Right lung (tissue), 5 donors: ENCODE data around the gene THBD. TPM values are rescaled to one million over a fixed set of nuclear protein-coding genes. Genes with fewer than 3 reads are reported as not detected.

Experiments used
- DNase-seq, 2 donors: peaks; one replicate each; pipeline ENCODE4 v3.0.0-alpha.2; 2013
- polyA plus RNA-seq, 5 donors: library from polyadenylated mRNA; unstranded; fragments of 120-200 nt; gene quantifications; one replicate each; pipeline versions ENCODE4 v1.2.1 to v1.2.3, GENCODE V29; 2013; ENCODE audit warnings: inconsistent platforms in 1 of 5, low replicate concordance in 1 of 5; ENCODE audit not compliant: insufficient read length in 5 of 5, insufficient read depth in 1 of 5

Gene THBD
- polyA plus RNA-seq, 5 donors: 29.1 to 54.4 (median 42.2) TPM

DNA sequence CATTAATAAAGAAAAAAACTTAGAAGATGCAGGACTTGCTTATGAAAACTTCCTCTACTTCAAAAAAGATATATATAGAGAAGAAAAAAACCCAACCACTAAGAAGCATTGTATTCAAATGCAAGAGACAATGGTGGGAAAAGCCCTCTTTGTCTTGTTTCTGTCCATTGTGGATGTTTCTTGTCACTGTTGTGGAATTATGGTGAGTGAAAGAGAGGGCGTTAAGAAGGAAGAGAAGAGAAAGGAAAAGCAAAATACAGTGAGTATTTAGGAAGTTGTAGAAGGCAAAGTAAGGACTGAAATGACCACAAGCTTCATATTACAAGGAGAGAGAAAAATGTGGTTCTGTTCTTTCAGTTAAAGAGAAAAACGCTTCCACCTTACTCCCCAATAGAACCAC, 14.1 kb upstream of the THBD start:
- no peak for DNase-seq

DNA sequence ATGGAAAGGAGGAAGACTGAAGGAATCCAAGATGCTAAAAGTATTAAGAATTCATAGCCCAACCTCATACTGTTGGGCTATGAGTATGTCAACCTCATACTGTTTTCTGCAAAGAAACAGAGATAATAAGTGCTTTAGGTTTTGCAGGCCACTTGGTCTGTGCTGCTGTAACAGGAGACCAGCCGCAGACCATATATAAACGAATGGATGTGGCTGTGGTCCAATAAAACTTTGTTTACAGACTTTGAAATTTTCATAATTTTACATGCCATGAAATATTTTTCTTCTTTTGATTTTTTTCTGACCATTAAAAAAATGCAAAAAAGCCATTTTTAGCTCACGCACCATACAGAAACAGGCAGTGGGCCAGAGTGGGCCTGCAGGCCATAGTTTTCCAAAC, 13.7 kb upstream of the THBD start:
- no peak for DNase-seq

DNA sequence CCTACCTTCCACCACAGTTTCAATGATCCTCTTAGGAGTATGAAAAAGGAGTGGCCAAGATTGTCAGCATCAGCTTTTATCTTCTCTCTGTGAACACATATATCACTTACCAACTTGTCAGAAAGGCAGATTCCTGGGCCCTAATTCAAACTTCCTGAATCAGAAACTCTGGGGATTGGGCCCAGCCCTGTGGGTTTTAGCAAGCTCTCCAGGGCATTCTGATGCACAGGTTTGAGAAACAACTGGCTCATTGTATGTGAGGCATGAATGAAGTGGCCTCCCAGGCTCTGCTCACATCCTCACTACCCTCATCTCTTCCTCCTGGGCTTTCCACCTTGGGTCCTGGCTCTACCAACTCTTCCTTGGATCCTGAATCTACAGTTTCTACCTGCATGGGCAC, 13.2 kb upstream of the THBD start:
- DNase-seq: no peak

DNA sequence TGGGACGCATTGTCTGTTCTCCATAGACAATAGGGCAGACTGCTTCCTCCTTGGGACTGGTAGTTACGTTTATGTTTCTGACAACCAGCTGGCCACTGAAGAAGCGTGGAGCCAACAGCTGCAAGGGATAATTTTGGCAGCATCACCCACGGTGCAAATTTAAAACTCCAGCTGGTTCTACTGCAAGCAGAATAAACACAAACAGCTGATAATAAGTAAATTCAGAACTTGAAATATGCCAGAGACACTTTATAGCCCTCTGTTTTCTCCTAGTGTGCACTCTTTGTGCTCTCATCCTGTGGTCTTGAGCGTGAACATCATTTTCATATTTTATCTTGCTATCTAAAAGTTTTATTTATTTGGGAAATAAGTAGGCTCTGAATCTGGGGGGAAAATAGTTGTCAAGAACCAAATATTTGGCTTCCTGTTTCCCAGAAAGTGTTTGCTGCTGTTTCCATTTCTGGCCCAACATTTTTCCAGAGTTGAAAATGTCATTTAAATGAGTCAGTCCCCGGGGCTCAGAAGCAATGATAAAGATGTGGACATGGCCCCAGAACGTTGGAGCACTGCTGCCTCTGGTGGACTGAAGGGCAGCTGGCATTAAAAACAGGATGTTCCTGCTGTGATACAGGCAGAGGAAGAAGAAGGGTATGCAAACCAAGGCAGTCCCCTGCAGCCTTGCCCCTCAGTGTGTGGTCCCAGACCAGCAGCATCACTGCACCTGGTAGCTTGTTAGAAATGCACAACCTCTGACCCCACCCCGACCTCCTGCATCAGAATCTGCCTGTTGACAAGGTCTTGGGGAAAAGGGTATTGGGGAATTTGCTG, 12.5 kb upstream of the THBD start:
- DNase-seq: peak; percentile 82 to 88

DNA sequence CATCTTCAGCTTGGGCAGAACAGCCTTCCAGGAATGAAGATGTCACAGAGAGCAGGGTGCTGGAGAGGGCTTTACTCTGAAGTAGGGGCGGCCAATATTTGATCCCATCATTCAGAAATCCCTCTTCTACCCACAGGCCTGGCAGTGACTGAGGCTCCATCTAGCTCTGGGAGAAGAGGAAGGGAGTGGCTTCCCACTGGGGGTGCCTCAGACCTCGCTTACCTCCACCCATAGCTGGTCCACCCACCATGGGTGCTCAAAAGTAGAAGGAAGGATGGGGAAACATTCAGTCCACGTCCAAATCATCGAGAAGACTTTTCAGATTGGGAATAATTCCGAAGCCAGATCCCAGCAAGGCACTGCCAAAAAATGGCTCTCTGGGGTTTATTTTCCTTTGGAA, 11.8 kb upstream of the THBD start:
- DNase-seq: no peak

DNA sequence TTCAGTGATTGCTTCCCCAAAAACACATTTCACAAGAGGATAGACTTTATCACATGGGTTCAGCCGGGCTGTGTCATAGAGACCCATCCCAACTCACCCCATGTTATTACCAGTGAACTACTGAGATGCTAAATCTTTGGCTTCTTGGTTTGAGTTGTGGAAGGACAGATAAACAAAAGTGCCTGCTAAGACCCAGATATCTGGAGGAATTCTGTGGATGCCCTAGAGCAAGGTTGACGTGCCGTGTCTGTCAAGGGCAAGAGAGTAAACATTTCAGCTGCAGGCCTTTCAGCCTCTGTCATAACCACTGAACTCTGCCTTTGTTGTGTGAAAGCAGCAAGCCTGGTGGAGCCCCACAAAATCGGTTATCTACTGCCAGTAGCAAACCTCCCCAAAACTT, 11.2 kb upstream of the THBD start:
- no peak for DNase-seq

DNA sequence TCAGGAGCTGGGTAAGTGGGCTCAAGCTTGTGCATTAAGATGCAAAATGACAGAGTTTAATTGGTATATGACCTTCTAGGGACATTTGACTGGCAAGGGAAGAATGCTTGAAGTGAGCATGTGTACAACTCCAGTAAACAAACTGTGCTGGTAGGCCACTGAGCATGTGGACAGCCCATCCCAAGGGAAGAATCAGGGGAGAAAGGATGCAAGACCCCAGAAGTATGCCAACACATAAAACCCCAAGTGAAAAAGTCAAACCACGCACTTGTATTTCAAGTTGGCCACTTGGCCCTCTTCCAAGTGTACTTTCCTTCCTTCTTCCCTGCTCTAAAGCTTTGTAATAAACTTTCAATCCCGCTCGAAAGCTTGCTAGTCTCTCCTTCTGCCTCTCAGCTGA, 10.4 kb upstream of the THBD start:
- DNase-seq: no peak

DNA sequence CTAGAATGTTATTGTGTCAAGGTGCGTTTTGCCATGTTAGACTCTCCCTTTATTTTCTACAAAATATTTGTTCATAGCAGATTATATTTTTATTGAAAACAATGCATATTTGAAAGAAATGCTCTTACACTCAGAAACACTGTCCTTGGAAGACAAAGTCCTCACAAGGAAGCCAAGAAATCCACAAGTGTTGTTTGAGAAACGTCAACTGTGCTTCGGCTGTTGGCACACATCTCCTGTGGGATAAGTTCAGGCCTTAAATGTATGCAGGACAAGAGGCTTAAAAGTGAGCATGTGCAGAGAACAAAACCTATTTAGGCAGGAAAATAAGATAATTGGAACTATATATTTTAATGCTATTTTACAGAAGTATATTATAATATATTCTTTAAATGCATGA, 9.5 kb upstream of the THBD start:
- DNase-seq: no peak

DNA sequence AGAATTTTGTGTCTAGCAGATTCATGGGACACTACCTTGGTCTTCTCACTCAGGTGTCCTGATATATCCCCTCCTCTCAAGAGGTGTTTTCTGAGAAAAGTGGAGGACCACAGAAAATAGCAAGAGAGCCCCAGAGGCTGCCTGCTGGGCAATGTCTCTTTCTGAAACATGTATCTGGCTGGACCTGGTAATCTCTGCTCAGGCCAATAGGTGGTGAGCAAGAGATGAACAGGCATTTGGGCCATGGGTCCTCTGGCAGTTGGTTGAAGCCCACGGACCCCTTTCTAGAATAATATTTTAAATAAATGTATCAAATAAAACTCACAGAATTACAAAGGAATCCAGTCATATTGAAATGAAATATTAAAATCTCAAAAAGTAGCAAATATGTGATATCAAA, 8.8 kb upstream of the THBD start:
- no peak for DNase-seq

DNA sequence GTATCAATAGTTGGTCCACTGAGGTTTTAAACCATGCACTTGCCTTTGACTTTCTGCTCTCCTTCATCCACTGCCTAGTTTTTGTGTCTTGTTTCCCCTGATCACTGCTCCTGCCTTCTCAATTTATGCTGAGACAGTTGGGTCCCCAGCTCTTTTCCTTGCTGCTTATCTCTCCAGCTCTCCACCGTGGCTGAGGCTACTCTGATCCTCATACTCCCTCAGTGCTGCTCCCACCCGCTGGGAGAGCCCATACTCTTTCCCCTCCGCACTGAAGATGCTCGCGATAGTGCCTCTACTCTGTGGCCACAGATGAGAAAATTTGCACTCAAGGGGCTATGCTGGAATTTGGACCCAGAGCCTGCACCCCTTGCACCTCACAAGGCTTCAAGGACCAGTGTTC, 3.4 kb upstream of the THBD start:
- DNase-seq: no peak

DNA sequence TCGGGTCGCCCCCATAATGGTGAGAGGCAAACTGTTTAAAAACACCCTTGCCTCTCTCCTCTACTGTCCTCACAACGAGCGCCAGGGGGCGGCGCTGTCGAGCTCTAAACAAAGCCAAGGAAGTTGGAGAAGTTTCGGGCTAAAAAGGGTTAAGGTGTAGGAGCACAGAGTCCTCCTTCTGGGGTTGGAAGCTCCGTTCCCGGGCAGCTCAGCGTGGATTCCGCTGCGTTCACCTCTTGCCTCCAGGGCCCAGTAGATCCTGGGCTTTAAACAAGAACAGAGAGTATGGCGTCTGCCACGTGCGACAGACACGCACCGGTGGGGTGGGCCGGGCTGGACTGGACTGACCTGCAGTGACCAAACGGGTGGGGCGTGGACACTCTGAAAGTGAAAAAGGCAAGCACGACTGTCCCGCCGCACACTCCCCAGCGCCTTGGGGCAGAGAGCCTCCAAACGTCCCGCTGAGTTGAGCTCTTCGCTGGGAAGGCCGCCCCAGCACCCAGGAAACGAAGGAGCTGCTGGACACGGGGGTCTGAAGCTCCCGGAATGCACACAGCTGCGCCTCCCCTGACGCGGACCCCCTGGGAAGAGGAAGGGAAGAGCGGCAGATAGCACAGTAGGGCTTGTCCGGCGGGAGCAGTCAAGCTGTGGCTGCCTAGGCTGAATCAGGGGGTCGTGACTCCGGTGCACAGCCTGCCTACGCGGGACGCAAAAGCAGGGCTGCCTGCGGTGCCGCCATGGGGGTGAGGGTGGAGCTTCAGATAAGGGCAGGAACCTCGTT, 1.6 kb upstream of the THBD start:
- peak in 1 of 2 donors; percentile 77 for DNase-seq

DNA sequence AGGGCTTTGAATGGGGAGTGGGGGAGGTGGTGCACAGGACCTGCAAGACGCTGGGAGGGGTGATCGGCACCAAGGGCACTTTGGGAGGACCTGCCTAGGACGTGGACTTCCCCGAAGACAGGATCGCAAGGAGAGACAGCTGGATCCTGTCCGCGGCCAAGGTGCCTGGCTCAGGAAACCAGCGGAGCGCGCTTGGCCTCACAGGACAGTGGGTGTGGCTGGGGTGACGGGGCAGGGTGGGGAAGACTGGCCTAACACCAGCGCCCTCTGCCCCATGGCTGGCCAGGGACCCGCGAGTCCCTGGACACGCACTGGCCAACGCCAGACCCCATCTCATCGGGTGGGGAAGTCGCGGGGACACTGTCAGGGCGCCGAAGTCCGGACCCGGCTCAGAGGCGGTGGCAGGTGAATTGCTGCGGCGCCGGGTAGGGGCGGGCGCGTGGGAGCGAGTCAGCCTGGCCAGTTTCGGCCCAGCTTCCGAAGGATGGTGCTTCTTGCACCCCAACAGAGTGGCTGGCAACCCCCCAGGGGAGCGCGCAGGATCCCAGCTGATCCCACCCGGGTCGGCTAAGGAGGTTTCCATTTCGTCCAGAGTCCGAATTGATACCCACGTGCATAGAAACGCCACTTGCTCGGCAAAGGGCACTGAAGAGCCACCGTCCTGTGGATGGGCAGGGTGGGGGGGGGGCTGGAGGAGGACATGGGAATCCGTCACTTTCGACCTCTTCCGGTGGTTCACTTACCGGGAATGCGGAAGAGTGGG, 785 bp upstream of the THBD start:
- no peak for DNase-seq

DNA sequence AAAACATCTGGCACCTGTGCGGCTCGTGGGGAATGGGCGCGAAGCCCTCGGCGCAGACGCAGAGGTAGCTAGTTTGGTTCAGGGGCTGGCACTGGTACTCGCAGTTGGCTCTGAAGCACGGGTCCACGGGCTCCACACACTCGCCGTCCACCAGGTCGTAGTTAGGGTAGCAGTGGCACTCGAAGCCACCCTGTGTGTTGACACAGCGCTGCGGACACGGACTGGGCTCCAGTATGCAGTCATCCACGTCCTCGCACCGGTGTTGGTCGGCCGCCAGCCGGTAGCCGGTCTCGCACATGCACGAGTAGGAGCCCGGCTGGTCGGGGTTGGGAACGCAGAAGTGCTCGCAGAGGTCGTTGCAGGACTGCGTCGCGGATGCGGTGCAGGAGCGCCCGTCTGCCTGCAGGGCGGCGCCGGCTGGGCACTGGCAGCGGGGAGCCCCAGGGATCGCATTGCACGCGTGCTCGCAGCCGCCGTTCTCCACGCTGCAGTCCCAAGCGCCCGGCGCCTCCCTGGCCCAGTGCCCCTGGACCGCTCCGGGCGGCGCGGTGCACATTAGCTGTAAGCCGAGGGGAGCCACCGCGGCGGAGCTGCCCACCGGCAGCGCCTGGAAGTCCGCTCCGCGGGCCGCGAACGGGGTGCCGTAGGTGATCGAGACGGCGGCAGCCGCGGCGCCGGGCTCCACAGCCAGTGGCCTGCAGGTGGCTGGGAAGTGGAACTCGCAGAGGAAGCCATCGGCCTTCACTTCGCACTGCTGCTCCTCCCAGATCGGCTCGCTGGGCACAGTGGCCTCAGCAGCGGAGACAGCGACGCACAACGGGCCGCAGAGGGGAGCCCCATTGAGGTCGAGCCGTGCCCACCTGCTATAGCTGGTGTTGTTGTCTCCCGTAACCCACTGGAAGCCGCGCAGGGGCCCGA, 930 bp downstream of the THBD start:
- DNase-seq: no peak

DNA sequence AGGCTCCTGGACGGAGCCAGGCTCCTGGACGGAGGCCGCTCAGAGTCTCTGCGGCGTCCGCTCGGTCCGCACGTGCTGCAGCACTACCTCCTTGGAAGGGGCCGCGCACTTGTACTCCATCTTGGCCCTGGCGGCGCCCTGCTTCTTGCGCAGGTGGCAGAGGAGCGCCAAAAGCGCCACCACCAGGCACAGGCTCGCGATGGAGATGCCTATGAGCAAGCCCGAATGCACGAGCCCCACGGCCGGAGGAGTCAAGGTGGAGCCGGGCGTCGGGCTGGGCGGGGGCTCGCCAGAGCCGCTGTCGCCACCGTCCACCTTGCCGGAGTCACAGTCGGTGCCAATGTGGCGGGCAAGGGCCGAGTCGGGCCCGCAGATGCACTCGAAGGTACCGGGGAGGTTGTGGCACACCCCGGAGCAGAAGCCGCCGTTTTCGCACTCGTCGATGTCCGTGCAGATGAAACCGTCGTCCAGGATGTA, 1.7 kb downstream of the THBD start:
- DNase-seq: no peak

DNA sequence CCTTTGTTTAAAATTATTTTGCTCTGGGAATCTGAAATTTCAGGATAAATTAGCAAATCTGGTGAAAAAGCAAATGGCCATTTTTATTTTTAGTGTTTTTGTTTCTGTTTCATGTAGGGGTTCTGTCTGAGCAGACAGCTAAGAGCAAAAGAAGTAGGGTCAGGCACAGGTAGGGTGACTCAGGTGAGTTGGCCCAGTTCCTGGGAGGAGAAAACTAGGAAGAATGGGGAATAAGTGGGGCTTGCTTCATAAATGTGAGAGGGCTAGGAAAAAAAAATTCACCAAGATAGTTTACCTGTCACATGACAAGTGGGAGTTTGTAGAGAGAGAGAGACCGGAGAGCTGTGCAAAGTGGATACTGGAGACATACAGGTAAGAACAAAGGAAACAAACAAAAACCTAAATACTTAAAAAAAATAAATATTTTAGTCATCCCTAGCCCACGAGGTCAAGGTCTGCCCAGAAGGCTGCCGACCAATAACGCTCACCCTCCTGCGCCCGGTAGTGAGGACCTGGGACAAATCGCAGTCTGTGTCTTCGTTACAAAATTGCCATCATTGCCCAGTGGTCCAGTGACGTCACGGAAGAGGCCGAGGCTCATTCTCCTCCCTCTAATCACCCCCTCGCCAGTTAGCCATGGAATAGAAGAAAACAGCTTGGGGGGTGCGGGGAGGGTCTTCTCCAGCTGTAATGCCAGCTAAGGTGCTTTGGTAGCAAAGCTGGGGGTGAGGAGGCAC, 2.3 kb downstream of the THBD start:
- no peak for DNase-seq

DNA sequence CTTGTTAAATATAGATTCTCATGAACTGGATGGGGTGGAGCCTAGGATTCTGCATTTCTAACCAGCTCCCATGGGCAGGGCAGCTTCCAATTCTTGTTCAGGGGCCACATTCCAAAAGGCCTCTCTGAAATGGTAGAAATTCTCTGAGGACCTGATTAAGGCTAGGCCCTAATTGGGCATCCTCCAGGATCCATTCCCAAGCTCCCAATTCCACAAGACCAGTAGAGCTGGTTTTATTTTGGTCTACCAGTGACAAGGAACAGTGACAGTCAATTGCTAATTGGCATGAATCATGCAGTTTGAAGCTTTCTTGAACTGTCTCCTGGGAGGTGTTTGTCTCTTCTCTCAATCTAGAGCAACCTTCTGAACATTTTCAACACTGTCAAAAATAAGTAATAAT, 3.0 kb downstream of the THBD start:
- no peak for DNase-seq

DNA sequence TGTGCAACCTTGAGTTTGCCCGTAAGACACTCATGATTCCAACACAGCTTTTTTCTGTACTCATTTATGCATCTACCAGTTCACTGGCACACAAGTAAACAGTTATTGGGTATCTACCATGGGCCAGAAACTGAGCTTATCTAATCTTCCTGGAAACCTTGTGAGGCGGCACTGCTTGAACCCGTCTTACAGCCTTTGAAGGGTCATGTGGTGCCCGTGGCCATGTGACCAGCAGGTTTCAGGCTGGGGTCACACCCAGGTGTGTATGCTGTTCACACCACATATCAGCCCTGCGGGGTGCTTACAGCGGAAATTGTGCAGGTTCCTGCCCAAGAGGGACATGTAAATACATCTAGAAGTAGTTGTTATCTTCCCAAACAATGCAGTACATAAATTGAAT, 6.1 kb downstream of the THBD start:
- no peak for DNase-seq

DNA sequence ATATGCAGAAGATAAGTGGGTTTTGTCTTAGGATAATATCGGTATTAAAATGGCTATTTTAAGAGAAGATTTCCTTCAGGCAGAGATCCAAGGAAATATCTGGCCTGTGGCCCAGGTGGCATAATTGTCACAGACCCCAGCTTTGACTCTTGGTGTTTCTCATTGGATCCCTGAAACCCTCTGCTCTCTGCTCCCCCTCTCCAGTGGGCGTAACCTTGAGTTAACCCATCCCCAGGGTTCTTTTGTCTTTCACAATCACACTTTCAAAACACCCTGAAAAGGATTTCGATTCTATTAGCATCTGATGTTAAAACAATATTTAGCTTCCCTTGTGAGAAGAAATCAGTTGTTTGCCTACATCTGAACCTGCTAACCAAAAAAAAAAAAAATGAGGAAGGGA, 7.2 kb downstream of the THBD start:
- DNase-seq: no peak

DNA sequence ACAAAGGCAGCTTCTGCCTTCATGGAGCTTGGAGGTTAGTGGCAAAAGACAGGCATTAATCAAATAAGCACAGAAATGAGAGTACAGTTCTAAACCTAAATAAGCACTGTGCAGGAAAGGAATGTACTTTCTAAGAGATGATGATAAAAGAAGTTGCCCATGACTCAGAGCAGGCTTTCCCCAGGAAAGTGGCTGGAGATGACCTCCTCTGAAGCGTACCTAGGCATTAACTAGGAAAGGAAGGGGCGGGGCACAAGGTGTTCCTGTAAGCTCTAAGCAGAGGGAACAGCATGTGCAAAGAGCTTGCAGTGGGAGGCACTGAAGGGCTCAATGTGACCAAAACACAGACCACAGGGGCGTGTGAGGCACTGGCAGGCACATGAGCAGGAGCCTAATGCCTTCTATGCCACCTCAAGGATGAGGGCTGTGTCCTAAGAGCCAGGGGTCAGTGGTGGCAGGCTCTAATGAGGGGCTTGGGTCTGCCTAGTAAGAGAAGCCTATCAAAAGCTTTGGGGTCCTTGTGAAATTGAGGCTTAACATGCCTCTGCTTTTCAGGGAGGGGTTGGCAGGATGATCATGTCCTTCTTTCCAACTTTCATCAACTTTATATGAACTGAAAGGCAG, 9.5 kb downstream of the THBD start:
- no peak for DNase-seq
